ENCODE results near the gene C1QTNF4. TPM values are rescaled to one million over a fixed set of nuclear protein-coding genes. Genes with fewer than 3 reads are reported as not detected.

C1QTNF4 gene
- total and polyA plus RNA-seq, 2 of the 4 experiments (the other 2 are of a cell fraction), result 0.12 TPM; not detected in 1

- in situ Hi-C loops (cut with MboI; ENCODE audit: low sequenced_read_pairs) (no loop called here), intact Hi-C loops (cut with micrococcal nuclease) (loop anchor here (1.0 kb wide), 1 partner anchor 38 kb away; no protein-coding TSS in a partner anchor), dilution Hi-C loops (cut with HindIII; ENCODE audit: low sequenced_read_pairs, unreplicated experiment) (no loop called here)
- Histone ChIP-seq H4K5ac (ENCODE audit: low read depth, low read length) (peak within 1 kb of the TSS; percentile 74), H3K4ac (ENCODE audit: low read depth, low read length) (peak within 1 kb of the TSS; percentile 99), H2BK20ac (ENCODE audit: low read depth, low read length) (peak within 1 kb of the TSS; percentile 71; the same call in 1 of the 2 replicates), H2BK15ac (ENCODE audit: low read depth, low read length) (peak within 1 kb of the TSS; percentile 94; the same call in 1 of the 3 replicates), H4K20me1 (ENCODE audit: insufficient read depth, low read length) (no peaks in the 10 kb centered on the region), H3K9ac (ENCODE audit: low read depth, low read length) (peak within 1 kb of the TSS; percentile 85), H4K8ac (ENCODE audit: low read depth in 2 of 2, low read length in 2 of 2) (peak within 1 kb of the TSS; percentile 70 to 99), H2BK5ac (ENCODE audit: low read depth, low read length, poor library complexity, severe bottlenecking) (peak within 1 kb of the TSS; percentile 87), H2AK5ac (ENCODE audit: low read depth, low read length) (peak within 1 kb of the TSS; percentile 92), H2AFZ (replicated peaks; ENCODE audit: low read length, poor library complexity) (peak within 1 kb of the TSS; percentile 99), H3K18ac (ENCODE audit: low read depth, low read length) (peak within 1 kb of the TSS; percentile 67), H3K27ac (ENCODE audit: insufficient read depth, low read length) (peak within 1 kb of the TSS; percentile 90), H3K4me3 (ENCODE audit: insufficient read depth, low read depth, low read length) (peak within 1 kb of the TSS; percentile 54), H2AK9ac (replicated peaks; ENCODE audit: low read depth, low read length, poor library complexity) (peak within 1 kb of the TSS; percentile 94), H3K79me1 (ENCODE audit: low read depth in 1 of 2, low read length in 2 of 2) (peaks cover 26 to 58% of the 10 kb centered on the region in 2 experiments), H3K9me3 (ENCODE audit: control insufficient read depth, insufficient read depth, low read length) (no peaks in the 10 kb centered on the region), H3K56ac (ENCODE audit: extremely low read depth, insufficient read depth, low read length) (peak within 1 kb of the TSS; percentile 84), H3K4me2 (ENCODE audit: low read depth, low read length) (peak within 1 kb of the TSS; percentile 82), H3K14ac (replicated peaks; ENCODE audit: low read depth, low read length) (peak within 1 kb of the TSS; percentile 98), H3K23ac (ENCODE audit: low read depth, low read length) (peak within 1 kb of the TSS; percentile 97), H3K27me3 (ENCODE audit: control insufficient read depth, insufficient read depth, low read length) (no peaks in the 10 kb centered on the region), H3K4me1 (ENCODE audit: control insufficient read depth, insufficient read depth, low read length) (peaks cover 10% of the 10 kb centered on the region), H4K91ac (ENCODE audit: insufficient read depth, low read depth, low read length) (peak within 1 kb of the TSS; percentile 98), H3K36me3 (ENCODE audit: control insufficient read depth, insufficient read depth, low read length) (peaks cover 30% of the 10 kb centered on the region), H2BK120ac (ENCODE audit: low read depth, low read length) (peak within 1 kb of the TSS; percentile 98), H3K9me1 (ENCODE audit: insufficient read depth, low read length) (peaks cover 12% of the 10 kb centered on the region)
- CTCF ChIA-PET, result interaction anchor here (0.7 kb wide), 1 partner anchor 38 kb away, joined by 3 read pairs; no protein-coding TSS in a partner anchor
- TF ChIP-seq RCOR1 (IDR thresholded peaks at IDR 0.05; ENCODE audit: insufficient replicate concordance, low read length) (peak; percentile 4), MAZ (IDR thresholded peaks at IDR 0.05; ENCODE audit: borderline replicate concordance, low read depth, low read length) (peak; percentile 73; the same call in 1 of the 2 replicates), SMC3 (IDR thresholded peaks at IDR 0.05; ENCODE audit: low read depth, low read length) (peak; percentile 11), RFX5 (IDR thresholded peaks at IDR 0.05; ENCODE audit: low read depth, low read length) (no peak), MXI1 (IDR thresholded peaks at IDR 0.05; ENCODE audit: borderline replicate concordance, low read depth, low read length) (0 out of 2 replicates have a peak, but pooled peaks have one; percentile 47), RAD21 (IDR thresholded peaks at IDR 0.05; ENCODE audit: low read length) (0 out of 2 replicates have a peak, but pooled peaks have one; percentile 8), CHD1 (IDR thresholded peaks at IDR 0.05; ENCODE audit: low read depth, low read length) (no peak), POLR2A (IDR thresholded peaks at IDR 0.05; ENCODE audit: low read depth, low read length) (peak; percentile 65; the same call in 1 of the 2 replicates), CEBPB (IDR thresholded peaks at IDR 0.05; ENCODE audit: low read depth, low read length) (peak; percentile 8; the same call in 1 of the 2 replicates)
- TF ChIP-seq, protein P1, sequence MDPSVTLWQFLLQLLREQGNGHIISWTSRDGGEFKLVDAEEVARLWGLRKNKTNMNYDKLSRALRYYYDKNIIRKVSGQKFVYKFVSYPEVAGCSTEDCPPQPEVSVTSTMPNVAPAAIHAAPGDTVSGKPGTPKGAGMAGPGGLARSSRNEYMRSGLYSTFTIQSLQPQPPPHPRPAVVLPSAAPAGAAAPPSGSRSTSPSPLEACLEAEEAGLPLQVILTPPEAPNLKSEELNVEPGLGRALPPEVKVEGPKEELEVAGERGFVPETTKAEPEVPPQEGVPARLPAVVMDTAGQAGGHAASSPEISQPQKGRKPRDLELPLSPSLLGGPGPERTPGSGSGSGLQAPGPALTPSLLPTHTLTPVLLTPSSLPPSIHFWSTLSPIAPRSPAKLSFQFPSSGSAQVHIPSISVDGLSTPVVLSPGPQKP (IDR thresholded peaks at IDR 0.05; ENCODE audit: borderline replicate concordance, low read depth, low read length), result no peak
- DNase-seq, result peak; percentile 87
- BruUV-seq (replicated peaks), result no TSS peak
- POLR2A ChIA-PET (ENCODE audit: unreplicated experiment), result interaction anchor here (0.6 kb wide), 1 partner anchor 63 kb away, joined by 4 read pairs; no protein-coding TSS in a partner anchor
- peak; percentile 94 for ATAC-seq (ENCODE audit: low read depth)
- WGBS, 2 experiments (ENCODE audit: extremely low coverage in 2 of 2, insufficient read length in 1 of 2), result 0% methylated on average over 39 of the region's 72 CpGs; no CpG with 5 or more reads in 1 of the 2 experiments
Measured at GRCh38 chr11:47578524-47579494, 15.4 kb downstream of the C1QTNF4 start, which contains the start of the genes KBTBD4 and NDUFS3. Gene KBTBD4 (minus strand): TSS chr11:47578970. CDS start chr11:47578951, 19 bp downstream. Gene NDUFS3 (plus strand): TSS chr11:47579074. CDS start chr11:47579092, 18 bp downstream.
